GM19467 (cell line): ENCODE measurements around the gene SLC39A12.

Experiments used
- ATAC-seq: cut with Tn5 transposase; IDR thresholded peaks from one replicate; pipeline ENCODE4 v1.9.1; 2021; ENCODE audit warnings: mild to moderate bottlenecking, moderate library complexity; ENCODE audit not compliant: unreplicated experiment

Gene SLC39A12

GRCh38 chr10:18043148-18044006, 91.7 kb downstream of the SLC39A12 start:
- ATAC-seq = no peak

DNA sequence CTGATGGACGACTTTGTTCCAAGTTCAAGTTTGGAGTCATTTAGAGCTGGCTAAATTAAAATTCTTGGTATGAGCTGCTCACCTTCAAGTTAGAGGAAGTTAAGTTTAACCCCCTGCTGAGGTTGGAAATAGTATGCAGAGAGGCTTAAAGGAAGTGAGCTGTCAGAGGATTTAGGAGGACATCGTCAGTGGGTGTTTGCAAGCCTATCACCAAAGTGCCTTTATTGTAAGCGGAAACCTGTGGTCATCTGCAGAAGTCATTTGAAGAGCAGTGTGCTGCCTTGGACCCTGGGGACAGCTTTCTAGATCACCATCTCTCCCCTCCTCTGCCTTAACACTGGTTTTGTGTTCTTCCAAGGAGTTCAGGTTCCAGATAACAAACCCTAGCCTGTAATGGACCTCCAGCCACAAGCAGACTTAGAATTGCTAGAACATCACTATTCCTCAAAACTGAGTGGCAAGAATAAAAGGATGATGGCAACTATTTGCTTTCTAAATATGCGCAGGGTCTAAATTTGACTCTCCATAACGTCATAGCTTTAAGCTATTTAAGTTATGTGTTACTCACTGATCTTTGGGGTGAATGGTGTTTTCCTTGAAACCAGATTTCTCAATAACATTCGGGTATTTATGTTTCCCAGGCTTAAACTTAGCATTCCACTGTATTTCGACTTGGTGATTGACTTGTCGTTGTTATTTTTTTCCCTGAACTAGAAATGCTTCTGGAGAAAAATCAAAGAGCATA, 93.4 kb downstream of the SLC39A12 start:
- no peak for ATAC-seq

DNA sequence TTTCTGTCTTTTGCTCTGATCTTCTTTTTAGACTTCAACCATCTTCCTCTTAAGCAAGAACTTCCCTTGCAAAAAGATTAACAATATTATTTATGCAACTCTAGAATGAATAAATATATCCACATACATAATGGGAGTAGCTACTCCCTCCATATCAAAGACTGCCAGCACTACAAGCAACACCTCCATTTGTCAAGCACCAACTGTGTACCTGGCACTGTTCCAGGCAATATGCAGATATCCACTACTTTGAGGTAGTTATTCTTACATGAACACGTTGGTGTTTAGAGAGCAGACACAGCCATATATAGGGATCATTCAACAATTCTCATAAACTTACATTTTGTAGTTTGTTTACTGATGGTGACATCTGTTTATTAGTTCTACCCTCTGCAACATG, 104.9 kb downstream of the SLC39A12 start:
- no peak for ATAC-seq

DNA sequence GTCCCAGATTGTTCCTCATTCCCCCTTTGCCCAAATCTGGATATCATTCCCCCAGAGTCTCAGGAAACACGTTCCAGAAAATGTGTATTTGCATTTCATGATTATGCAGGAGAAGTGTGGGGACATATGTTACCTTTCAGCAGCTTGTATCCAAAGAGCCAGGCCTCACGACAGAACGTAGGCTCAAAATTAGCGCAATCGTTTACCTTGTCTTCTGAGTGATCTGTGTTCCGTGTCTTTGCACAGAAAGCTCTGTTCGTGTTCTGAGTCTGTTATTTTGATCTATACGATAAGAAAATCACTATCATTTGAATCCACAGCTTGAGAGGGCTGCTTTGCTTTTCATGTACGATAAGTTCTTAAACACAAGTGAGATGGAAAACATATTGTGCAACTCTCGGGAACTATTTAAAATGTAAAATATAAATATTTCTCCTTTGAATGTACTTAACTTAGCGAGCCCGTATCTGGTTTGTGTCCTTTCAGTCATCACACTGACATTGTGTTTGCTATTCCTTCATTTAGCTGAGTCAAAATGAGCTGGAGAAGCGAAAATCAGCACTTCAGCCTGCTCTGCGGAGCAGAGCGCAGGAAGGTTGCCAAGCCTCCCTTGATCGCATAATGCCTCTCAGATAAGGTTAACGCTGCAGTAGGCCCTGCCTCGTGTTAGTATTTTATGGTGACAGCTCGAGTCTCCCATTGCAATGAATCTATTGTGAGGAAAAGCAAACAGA, 108.3 kb downstream of the SLC39A12 start:
- ATAC-seq = no peak

GRCh38 chr10:18066947-18067346, 115.2 kb downstream of the SLC39A12 start:
- no peak for ATAC-seq

- ATAC-seq = no peak
Measured at GRCh38 chr10:18068401-18068800, 116.7 kb downstream of the SLC39A12 start.

DNA sequence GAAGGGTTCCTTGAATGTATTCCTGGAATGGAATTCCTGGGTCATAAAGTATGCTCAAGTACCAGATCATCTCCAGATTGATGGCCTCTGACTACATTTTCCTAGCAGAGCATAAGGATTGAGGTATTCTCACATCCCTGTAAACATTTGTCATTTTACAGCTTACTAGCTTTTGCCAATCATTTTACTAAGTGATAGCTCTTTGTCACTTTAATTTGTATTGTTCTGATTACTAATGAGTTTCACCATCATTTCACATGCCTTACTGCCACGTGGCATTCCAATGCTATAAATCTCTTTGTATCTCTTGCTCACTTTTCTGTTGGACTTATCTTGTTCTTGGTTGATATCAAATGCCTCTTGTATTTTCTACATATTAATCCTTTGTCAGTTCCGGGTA, 119.9 kb downstream of the SLC39A12 start:
- no peak for ATAC-seq

- no peak for ATAC-seq
Measured at GRCh38 chr10:18073314-18073713, 121.6 kb downstream of the SLC39A12 start.

- ATAC-seq = no peak
Measured at GRCh38 chr10:18075881-18076280, 124.2 kb downstream of the SLC39A12 start.

- no peak for ATAC-seq
Measured at GRCh38 chr10:18079665-18080295, 128.1 kb downstream of the SLC39A12 start.

DNA sequence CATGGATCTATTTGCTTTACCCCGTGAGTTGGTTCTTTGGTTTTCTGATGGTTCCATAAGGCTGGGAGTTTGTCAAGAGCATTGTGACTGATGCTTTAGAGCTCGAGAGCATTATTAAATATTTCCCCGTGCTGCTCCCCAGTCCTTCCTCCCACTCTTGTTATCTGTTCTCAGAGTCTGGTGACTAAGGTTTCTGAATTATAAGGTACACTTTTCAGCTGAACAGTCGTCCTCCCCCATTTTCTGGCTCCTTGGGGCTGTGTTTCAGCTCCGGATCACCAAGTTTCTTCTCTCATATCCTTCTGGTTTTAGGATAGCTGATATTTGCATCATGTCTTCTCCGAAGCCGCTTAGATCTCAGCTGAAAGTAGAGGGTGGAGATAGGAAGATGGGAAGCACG, 130.7 kb downstream of the SLC39A12 start:
- no peak for ATAC-seq

GRCh38 chr10:18085855-18086254, 134.1 kb downstream of the SLC39A12 start:
- ATAC-seq = no peak

GRCh38 chr10:18086746-18087145, 135.0 kb downstream of the SLC39A12 start:
- no peak for ATAC-seq

DNA sequence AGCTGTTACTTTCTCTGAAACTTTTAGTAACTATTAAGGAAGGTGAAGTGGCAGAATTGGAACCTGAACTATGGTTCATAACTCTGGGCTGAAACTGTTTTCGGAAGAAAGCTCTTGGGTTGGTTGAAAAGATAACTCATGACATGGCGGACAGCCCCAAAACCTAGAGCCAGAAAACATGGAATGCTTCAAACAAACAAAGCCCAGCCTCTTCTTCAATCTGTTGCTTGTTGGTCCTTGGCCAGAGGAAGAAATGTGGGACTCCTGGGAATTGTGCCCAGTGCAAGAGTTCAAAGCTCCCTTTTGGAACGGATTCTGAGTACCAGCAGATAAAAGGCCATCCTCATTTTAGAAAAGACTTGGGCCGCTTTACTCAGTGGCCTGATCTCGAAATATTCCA, 135.6 kb downstream of the SLC39A12 start:
- no peak for ATAC-seq
